ENCODE measurements around the gene PSMD1. TPM values are rescaled to one million over a fixed set of nuclear protein-coding genes. Genes with fewer than 3 reads are reported as not detected.

The PSMD1 gene
- polyA plus RNA-seq, 1 donor: 58.7 TPM

GRCh38 chr2:231204146-231204545, 147.5 kb downstream of the PSMD1 start:
- 100% methylated on average over 2 of the region's 3 CpGs for WGBS (ENCODE audit: insufficient coverage, low lambda C conversion rate)
- Histone ChIP-seq H3K4me3 (ENCODE audit: low read length) (no peak overlapping the region), H3K9me3 (ENCODE audit: control insufficient read depth, low read depth, low read length) (no peaks in the 10 kb centered on the region), H3K27me3 (ENCODE audit: control insufficient read depth, insufficient read depth, low read length) (no peaks in the 10 kb centered on the region), H3K36me3 (ENCODE audit: control insufficient read depth, insufficient read depth, low read length) (peaks cover 25% of the 10 kb centered on the region), H3K4me1 (ENCODE audit: control insufficient read depth, insufficient read depth, low read length) (no peaks in the 10 kb centered on the region), H3K27ac (ENCODE audit: low read length) (no peak overlapping the region)
- DNase-seq: no peak

GRCh38 chr2:231204581-231204980, 147.9 kb downstream of the PSMD1 start:
- Histone ChIP-seq H3K4me3 (ENCODE audit: low read length) (no peak overlapping the region), H3K4me1 (ENCODE audit: control insufficient read depth, insufficient read depth, low read length) (no peaks in the 10 kb centered on the region), H3K9me3 (ENCODE audit: control insufficient read depth, low read depth, low read length) (no peaks in the 10 kb centered on the region), H3K27me3 (ENCODE audit: control insufficient read depth, insufficient read depth, low read length) (no peaks in the 10 kb centered on the region), H3K36me3 (ENCODE audit: control insufficient read depth, insufficient read depth, low read length) (peaks cover 26% of the 10 kb centered on the region), H3K27ac (ENCODE audit: low read length) (no peak overlapping the region)
- DNase-seq: no peak
- WGBS (ENCODE audit: insufficient coverage, low lambda C conversion rate): 100% methylated on average over 1 of the region's 5 CpGs

- H3K36me3 ChIP-seq (ENCODE audit: control insufficient read depth, insufficient read depth, low read length): peaks cover 31% of the 10 kb centered on the region
- WGBS (ENCODE audit: insufficient coverage, low lambda C conversion rate): 100% methylated on average over 2 of the region's 4 CpGs
- no peaks in the 10 kb centered on the region for H3K9me3 ChIP-seq (ENCODE audit: control insufficient read depth, low read depth, low read length)
- no peak overlapping the region for H3K4me3 ChIP-seq (ENCODE audit: low read length)
- H3K27me3 ChIP-seq (ENCODE audit: control insufficient read depth, insufficient read depth, low read length): no peaks in the 10 kb centered on the region
- H3K27ac ChIP-seq (ENCODE audit: low read length): no peak overlapping the region
- no peak for DNase-seq
- no peaks in the 10 kb centered on the region for H3K4me1 ChIP-seq (ENCODE audit: control insufficient read depth, insufficient read depth, low read length)
Measured at GRCh38 chr2:231207734-231208133, 151.1 kb downstream of the PSMD1 start.

GRCh38 chr2:231210782-231211181, 154.1 kb downstream of the PSMD1 start:
- no peaks in the 10 kb centered on the region for H3K9me3 ChIP-seq (ENCODE audit: control insufficient read depth, low read depth, low read length)
- H3K4me1 ChIP-seq (ENCODE audit: control insufficient read depth, insufficient read depth, low read length): no peaks in the 10 kb centered on the region
- 94% methylated on average over 3 of the region's 3 CpGs for WGBS (ENCODE audit: insufficient coverage, low lambda C conversion rate)
- H3K36me3 ChIP-seq (ENCODE audit: control insufficient read depth, insufficient read depth, low read length): peaks cover 30% of the 10 kb centered on the region
- no peak overlapping the region for H3K27ac ChIP-seq (ENCODE audit: low read length)
- DNase-seq: no peak
- no peaks in the 10 kb centered on the region for H3K27me3 ChIP-seq (ENCODE audit: control insufficient read depth, insufficient read depth, low read length)
- no peak overlapping the region for H3K4me3 ChIP-seq (ENCODE audit: low read length)

- no peaks in the 10 kb centered on the region for H3K4me1 ChIP-seq (ENCODE audit: control insufficient read depth, insufficient read depth, low read length)
- H3K36me3 ChIP-seq (ENCODE audit: control insufficient read depth, insufficient read depth, low read length): peaks cover 32% of the 10 kb centered on the region
- no peak for DNase-seq
- WGBS (ENCODE audit: insufficient coverage, low lambda C conversion rate): 86% methylated on average over 1 of the region's 2 CpGs
- H3K27ac ChIP-seq (ENCODE audit: low read length): peak overlapping the region; percentile 30
- no peak overlapping the region for H3K4me3 ChIP-seq (ENCODE audit: low read length)
- no peaks in the 10 kb centered on the region for H3K9me3 ChIP-seq (ENCODE audit: control insufficient read depth, low read depth, low read length)
- H3K27me3 ChIP-seq (ENCODE audit: control insufficient read depth, insufficient read depth, low read length): no peaks in the 10 kb centered on the region
Measured at GRCh38 chr2:231211486-231211885, 154.8 kb downstream of the PSMD1 start.

- Histone ChIP-seq H3K4me3 (ENCODE audit: low read length) (no peak overlapping the region), H3K9me3 (ENCODE audit: control insufficient read depth, low read depth, low read length) (no peaks in the 10 kb centered on the region), H3K4me1 (ENCODE audit: control insufficient read depth, insufficient read depth, low read length) (no peaks in the 10 kb centered on the region), H3K36me3 (ENCODE audit: control insufficient read depth, insufficient read depth, low read length) (peaks cover 35% of the 10 kb centered on the region), H3K27me3 (ENCODE audit: control insufficient read depth, insufficient read depth, low read length) (no peaks in the 10 kb centered on the region), H3K27ac (ENCODE audit: low read length) (no peak overlapping the region)
- WGBS (ENCODE audit: insufficient coverage, low lambda C conversion rate): no CpG with 5 or more reads among the region's 6 CpGs
- DNase-seq: no peak
Measured at GRCh38 chr2:231212329-231212845, 155.7 kb downstream of the PSMD1 start.

- DNase-seq: no peak
- WGBS (ENCODE audit: insufficient coverage, low lambda C conversion rate): no CpG with 5 or more reads among the region's 6 CpGs
- H3K27me3 ChIP-seq (ENCODE audit: control insufficient read depth, insufficient read depth, low read length): no peaks in the 10 kb centered on the region
- no peak overlapping the region for H3K4me3 ChIP-seq (ENCODE audit: low read length)
- no peaks in the 10 kb centered on the region for H3K4me1 ChIP-seq (ENCODE audit: control insufficient read depth, insufficient read depth, low read length)
- H3K27ac ChIP-seq (ENCODE audit: low read length): no peak overlapping the region
- H3K36me3 ChIP-seq (ENCODE audit: control insufficient read depth, insufficient read depth, low read length): peaks cover 30% of the 10 kb centered on the region
- no peaks in the 10 kb centered on the region for H3K9me3 ChIP-seq (ENCODE audit: control insufficient read depth, low read depth, low read length)
Measured at GRCh38 chr2:231213931-231214642, 157.4 kb downstream of the PSMD1 start.

- 100% methylated on average over 1 of the region's 3 CpGs for WGBS (ENCODE audit: insufficient coverage, low lambda C conversion rate)
- Histone ChIP-seq H3K4me3 (ENCODE audit: low read length) (no peak overlapping the region), H3K9me3 (ENCODE audit: control insufficient read depth, low read depth, low read length) (no peaks in the 10 kb centered on the region), H3K27me3 (ENCODE audit: control insufficient read depth, insufficient read depth, low read length) (no peaks in the 10 kb centered on the region), H3K4me1 (ENCODE audit: control insufficient read depth, insufficient read depth, low read length) (no peaks in the 10 kb centered on the region), H3K36me3 (ENCODE audit: control insufficient read depth, insufficient read depth, low read length) (peaks cover 29% of the 10 kb centered on the region), H3K27ac (ENCODE audit: low read length) (no peak overlapping the region)
- DNase-seq: no peak
Measured at GRCh38 chr2:231218366-231218765, 161.7 kb downstream of the PSMD1 start.

- Histone ChIP-seq H3K27me3 (ENCODE audit: control insufficient read depth, insufficient read depth, low read length) (no peaks in the 10 kb centered on the region), H3K4me1 (ENCODE audit: control insufficient read depth, insufficient read depth, low read length) (no peaks in the 10 kb centered on the region), H3K4me3 (ENCODE audit: low read length) (no peak overlapping the region), H3K9me3 (ENCODE audit: control insufficient read depth, low read depth, low read length) (no peaks in the 10 kb centered on the region), H3K27ac (ENCODE audit: low read length) (no peak overlapping the region), H3K36me3 (ENCODE audit: control insufficient read depth, insufficient read depth, low read length) (peaks cover 27% of the 10 kb centered on the region)
- DNase-seq: no peak
- 100% methylated on average over 1 of the region's 3 CpGs for WGBS (ENCODE audit: insufficient coverage, low lambda C conversion rate)
Measured at GRCh38 chr2:231219289-231219688, 162.6 kb downstream of the PSMD1 start.

- H3K27ac ChIP-seq (ENCODE audit: low read length): peak overlapping the region; percentile 42
Measured at GRCh38 chr2:231221761-231222160, 165.1 kb downstream of the PSMD1 start.

More at GRCh38 chr2:231221761-231222160, 165.1 kb downstream of the PSMD1 start:
- WGBS (ENCODE audit: insufficient coverage, low lambda C conversion rate): no CpG with 5 or more reads among the region's 3 CpGs
- Histone ChIP-seq H3K4me1 (ENCODE audit: control insufficient read depth, insufficient read depth, low read length) (no peaks in the 10 kb centered on the region), H3K4me3 (ENCODE audit: low read length) (no peak overlapping the region), H3K9me3 (ENCODE audit: control insufficient read depth, low read depth, low read length) (no peaks in the 10 kb centered on the region), H3K27me3 (ENCODE audit: control insufficient read depth, insufficient read depth, low read length) (no peaks in the 10 kb centered on the region), H3K36me3 (ENCODE audit: control insufficient read depth, insufficient read depth, low read length) (peaks cover 18% of the 10 kb centered on the region)
- DNase-seq: no peak

All from large intestine (tissue), 3 donors.